ENCODE results near the gene OPCML. TPM values are rescaled to one million over a fixed set of nuclear protein-coding genes. Genes with fewer than 3 reads are reported as not detected.

The OPCML gene
- total and polyA plus RNA-seq, 2 of the 13 experiments (the other 11 are each of a cell fraction or from before 2014, with no cell fraction given) = not detected

GRCh38 chr11:133216813-133217212 is 315.5 kb downstream of the OPCML start:
- no peak overlapping the region for H3K27ac ChIP-seq (ENCODE audit: extremely low read length, insufficient read depth, low read length)
- H3K36me3 ChIP-seq (replicated peaks in 1 of 2; ENCODE audit: control insufficient read depth in 1 of 2, insufficient read depth in 2 of 2, low read length in 2 of 2) = no peaks in the 10 kb centered on the region
- peaks cover 3 to 12% of the 10 kb centered on the region in 2 experiments; a peak in 4 of 5 replicates for H3K27me3 ChIP-seq (ENCODE audit: control insufficient read depth in 1 of 2, insufficient read depth in 2 of 2, low read length in 2 of 2)
- TF ChIP-seq ZNF234 (CRISPR knock-in tag; conservative IDR thresholded peaks at IDR 0.05) (no peak), ADNP (CRISPR knock-in tag; IDR thresholded peaks at IDR 0.05) (no peak), SPEN (CRISPR knock-in tag; IDR thresholded peaks at IDR 0.05; ENCODE audit: low read depth) (no peak), ZNF121 (CRISPR knock-in tag; IDR thresholded peaks at IDR 0.05) (no peak), TMF1 (CRISPR knock-in tag; IDR thresholded peaks at IDR 0.05; ENCODE audit: low read depth) (no peak), PHF5A (CRISPR knock-in tag; IDR thresholded peaks at IDR 0.05; ENCODE audit: low read depth, unreplicated experiment) (no peak), ZNF576 (CRISPR knock-in tag; IDR thresholded peaks at IDR 0.05) (no peak), SP2 (CRISPR knock-in tag; IDR thresholded peaks at IDR 0.05) (no peak), ZNF567 (CRISPR knock-in tag; IDR thresholded peaks at IDR 0.05; ENCODE audit: borderline replicate concordance) (no peak), ZNF12 (CRISPR knock-in tag; IDR thresholded peaks at IDR 0.05) (no peak), ZNF598 (CRISPR knock-in tag; IDR thresholded peaks at IDR 0.05; ENCODE audit: borderline replicate concordance) (no peak), THRA (CRISPR knock-in tag; IDR thresholded peaks at IDR 0.05; ENCODE audit: borderline replicate concordance) (no peak), CHD2 (IDR thresholded peaks at IDR 0.05; ENCODE audit: low read depth, low read length) (no peak)
- ChIA-PET POLR2A (no interaction called here), CTCF (ENCODE audit: low intra/inter-chr PET ratio, low total read pairs) (no interaction called here)
- no peaks in the 10 kb centered on the region for H4K20me1 ChIP-seq (ENCODE audit: insufficient read depth, low read length)
- DNase-seq (ENCODE audit: low spot score) (no peak), ATAC-seq (no peak), FAIRE-seq (no peak)
- H3K4me3 ChIP-seq (replicated peaks in 1 of 3; ENCODE audit: insufficient read depth in 1 of 3, low read depth in 2 of 3, low read length in 3 of 3) = no peak overlapping the region
- H3K9me3 ChIP-seq (ENCODE audit: low read length) = no peaks in the 10 kb centered on the region
- H3K9ac ChIP-seq (ENCODE audit: insufficient read depth, low read depth, low read length) = no peak overlapping the region
- no peak overlapping the region for H3K4me2 ChIP-seq (ENCODE audit: low read depth, low read length)
- in situ Hi-C loops (cut with HindIII; ENCODE audit: extremely low pct_ligation_motif_present, low pct_unique_long_range_greater_than_20kb) = no loop called here
- no peaks in the 10 kb centered on the region for H3K79me2 ChIP-seq (ENCODE audit: insufficient read depth, low read length)
- no peak overlapping the region for H2AFZ ChIP-seq (ENCODE audit: low read length)
- no TSS peak for BruUV-seq (replicated peaks)
- H3K4me1 ChIP-seq (ENCODE audit: insufficient read depth, low read length) = no peaks in the 10 kb centered on the region
- intact Hi-C loops (cut with micrococcal nuclease; ENCODE audit: unreplicated experiment) = no loop called here

Data from HepG2 (cell line).